Ascending aorta (tissue), 2 donors: Measurements from ENCODE around the gene ICE2. TPM values are rescaled to one million over a fixed set of nuclear protein-coding genes. Genes with fewer than 3 reads are reported as not detected.
"Not testable (repeated sequence)": the region's sequence is repeated elsewhere in the genome, so short reads cannot be mapped to it uniquely, and the experiment has no call there.

Source experiments
- DNase-seq, 2 donors: peaks; one replicate each; pipeline ENCODE4 v3.0.0-alpha.2; 2019; ENCODE audit warnings: low spot score in 2 of 2
- H3K27ac ChIP-seq, 2 donors: fragments of 200-600 bp; sonication (generic); one replicate each; pipeline ENCODE4 v1.5.1; 2016 to 2017; ENCODE audit warnings: mild to moderate bottlenecking in 1 of 2
- H3K27me3 ChIP-seq: fragments of 200-600 bp; sonication (generic); one replicate; pipeline ENCODE4 v1.5.1; 2017
- H3K36me3 ChIP-seq, 2 donors: fragments of 200-600 bp; sonication (generic); one replicate each; pipeline ENCODE4 v1.5.1; 2016
- H3K4me1 ChIP-seq, 2 donors: fragments of 200-600 bp; sonication (generic); one replicate each; pipeline ENCODE4 v1.5.1; 2016 to 2017; ENCODE audit warnings: mild to moderate bottlenecking in 1 of 2
- H3K4me3 ChIP-seq, 2 donors: fragments of 200-600 bp; sonication (generic); one replicate each; pipeline ENCODE4 v1.5.1; 2016 to 2017; ENCODE audit warnings: mild to moderate bottlenecking in 1 of 2
- H3K9me3 ChIP-seq, 2 donors: fragments of 200-600 bp; sonication (generic); one replicate each; pipeline ENCODE4 v1.5.1; 2016
- CTCF ChIP-seq, 3 experiments: fragments of 200-600 bp in 2 of 3; fragments of 450-650 bp in 1 of 3; sonication (generic) in 2 of 3; IDR thresholded peaks; one replicate each; pipeline ENCODE4 v1.5.1; 2016 to 2019; ENCODE audit warnings: antibody characterized with exemption in 3 of 3, mild to moderate bottlenecking in 1 of 3, moderate library complexity in 1 of 3
- intact Hi-C: fragments of 100-400 bp; cut with DNase I; formaldehyde crosslinking; loops from one replicate; pipeline ENCODE4 v1.15.1; 2023
- total RNA-seq: library from RNA; depleted of rRNA; stranded (reverse); fragments of >200 nt; gene quantifications from one replicate; pipeline ENCODE4 v1.1.0, GENCODE V29; 2016

The ICE2 gene
- total RNA-seq, 1 donor from 2014 or later, result 45.1 TPM

DNA sequence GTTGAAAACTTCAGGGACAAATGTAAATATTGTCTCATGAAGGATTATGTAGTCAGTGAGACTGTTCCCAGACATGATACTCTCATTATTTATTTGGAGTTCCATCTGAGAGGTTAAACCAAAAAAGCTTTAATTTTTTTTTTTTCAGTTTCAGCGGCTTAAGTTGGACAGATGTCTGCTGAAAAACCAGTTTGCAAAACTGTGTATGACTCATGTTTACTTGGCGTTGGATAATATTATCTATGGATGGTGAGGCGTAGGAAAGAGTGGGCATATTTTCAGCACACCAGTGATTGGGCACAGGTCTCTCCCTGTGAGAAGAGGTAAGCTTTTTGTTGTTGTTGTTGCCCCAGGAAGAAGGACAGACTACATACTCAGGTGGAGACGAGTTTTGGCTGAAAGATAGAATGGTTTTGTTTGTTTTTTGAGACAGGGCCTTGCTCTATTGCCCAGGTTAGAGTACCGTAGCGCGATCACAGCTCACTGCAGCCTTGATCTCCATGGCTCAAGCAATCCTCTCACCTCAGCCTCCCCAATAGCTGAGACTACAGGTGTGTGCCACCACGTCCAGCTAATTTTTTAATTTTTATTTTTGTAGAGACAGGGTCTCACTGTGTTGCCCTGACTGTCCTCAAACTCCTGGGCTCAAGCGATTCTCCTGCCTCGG is 64.8 kb downstream of the ICE2 start:
- peak overlapping the region; percentile 47 to 76 for H3K27ac ChIP-seq
- DNase-seq, result no peak
- no peaks in the 10 kb centered on the region for H3K9me3 ChIP-seq
- H3K36me3 ChIP-seq, result no peaks in the 10 kb centered on the region
- no peaks in the 10 kb centered on the region for H3K27me3 ChIP-seq
- H3K4me3 ChIP-seq, result no peak overlapping the region
- TF ChIP-seq CTCF (IDR thresholded peaks at IDR 0.05), result no peak
- intact Hi-C loops, result no loop called here
- peaks cover 0 to 12% of the 10 kb centered on the region in 2 donors for H3K4me1 ChIP-seq

- no peak for DNase-seq
- Histone ChIP-seq H3K27me3 (no peaks in the 10 kb centered on the region), H3K36me3 (no peaks in the 10 kb centered on the region), H3K27ac (peak overlapping the region; percentile 47 to 76), H3K4me1 (peaks cover 0 to 12% of the 10 kb centered on the region in 2 donors), H3K4me3 (no peak overlapping the region), H3K9me3 (no peaks in the 10 kb centered on the region)
- intact Hi-C loops, result no loop called here
- no peak for TF ChIP-seq CTCF (IDR thresholded peaks at IDR 0.05)
Observed at GRCh38 chr15:60413231-60413824, 65.6 kb downstream of the ICE2 start.

- H3K9me3 ChIP-seq, DNase-seq, H3K36me3 ChIP-seq, intact Hi-C loops, H3K27me3 ChIP-seq, H3K4me3 ChIP-seq: not testable (repeated sequence)
- H3K4me1 ChIP-seq, result peaks cover 0 to 13% of the 10 kb centered on the region in 2 donors
- H3K27ac ChIP-seq, result peak overlapping the region; percentile 47 to 76
Observed at GRCh38 chr15:60412807-60413206, 66.1 kb downstream of the ICE2 start.

DNA sequence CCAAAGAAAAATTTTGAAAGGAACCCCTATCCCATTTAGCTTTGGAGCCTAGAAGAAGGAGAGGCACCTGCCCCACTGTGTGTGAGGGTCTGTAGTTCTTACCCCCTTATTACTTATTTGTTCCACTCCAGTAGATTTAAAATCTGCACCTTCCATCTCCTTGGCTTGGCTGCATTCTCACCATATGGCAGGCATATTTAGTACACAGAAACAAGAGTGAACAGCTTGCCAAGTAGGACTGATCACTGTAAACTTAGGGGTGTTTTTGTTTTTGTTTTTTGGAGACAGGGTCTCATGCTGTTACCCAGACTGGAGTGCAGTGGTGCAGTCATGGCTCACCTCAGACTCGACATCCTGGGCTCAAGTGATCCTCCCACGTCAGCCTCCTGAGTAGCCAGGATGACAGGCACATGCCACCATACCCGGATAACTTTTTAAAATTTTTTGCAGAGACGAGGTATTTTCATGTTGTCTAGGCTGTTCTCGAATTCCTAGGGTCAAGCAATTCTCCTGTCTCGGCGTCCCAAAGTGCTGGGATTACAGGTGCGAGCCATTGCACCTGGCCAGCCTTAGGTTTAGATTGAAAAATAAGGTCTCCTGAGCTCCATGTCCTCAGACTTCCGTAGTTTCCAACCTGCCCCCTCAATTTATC is 67.0 kb downstream of the ICE2 start:
- Histone ChIP-seq H3K36me3 (no peaks in the 10 kb centered on the region), H3K9me3 (no peaks in the 10 kb centered on the region), H3K4me1 (peaks cover 0 to 19% of the 10 kb centered on the region in 2 donors), H3K27me3 (no peaks in the 10 kb centered on the region), H3K4me3 (no peak overlapping the region), H3K27ac (no peak overlapping the region)
- no peak for DNase-seq
- intact Hi-C loops, result no loop called here
- TF ChIP-seq CTCF (IDR thresholded peaks at IDR 0.05), result no peak

GRCh38 chr15:60410350-60410749 is 68.6 kb downstream of the ICE2 start:
- H3K9me3 ChIP-seq, H3K27ac ChIP-seq, intact Hi-C loops, H3K36me3 ChIP-seq, H3K4me3 ChIP-seq, H3K27me3 ChIP-seq, DNase-seq: not testable (repeated sequence)
- peaks cover 0 to 20% of the 10 kb centered on the region in 2 donors for H3K4me1 ChIP-seq

DNA sequence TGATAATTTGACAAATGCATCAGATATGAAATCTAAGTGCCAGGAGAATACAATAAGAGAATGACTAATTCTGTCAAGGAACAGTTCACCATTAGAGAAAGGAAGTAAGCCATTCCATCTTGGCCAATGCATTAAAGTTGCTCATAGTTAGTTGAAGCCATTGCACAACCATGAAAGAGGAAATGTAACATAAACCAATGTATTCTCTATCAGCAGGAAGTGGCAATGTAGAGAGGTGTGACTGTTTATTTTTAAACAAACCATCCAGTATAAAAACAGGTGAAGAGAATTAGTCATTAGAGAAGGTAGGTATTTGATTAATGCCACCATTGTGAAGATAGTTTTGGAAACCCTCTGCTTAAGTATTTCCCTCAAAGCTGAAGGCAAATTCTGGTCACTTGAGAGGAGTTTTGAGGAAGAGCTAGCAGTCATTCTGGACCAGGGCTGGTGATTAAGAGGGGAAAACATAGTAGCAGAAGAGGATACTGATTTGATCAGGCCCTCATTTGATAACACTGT is 70.4 kb downstream of the ICE2 start:
- no peak for TF ChIP-seq CTCF (IDR thresholded peaks at IDR 0.05)
- peak overlapping the region; percentile 12 to 47 for H3K27ac ChIP-seq

More for the DNA sequence above, 70.4 kb downstream of the ICE2 start:
- H3K9me3 ChIP-seq, result no peaks in the 10 kb centered on the region
- H3K4me3 ChIP-seq, result no peak overlapping the region
- no peaks in the 10 kb centered on the region for H3K27me3 ChIP-seq
- peaks cover 0 to 11% of the 10 kb centered on the region in 2 donors for H3K4me1 ChIP-seq
- H3K36me3 ChIP-seq, result no peaks in the 10 kb centered on the region
- DNase-seq, result no peak
- intact Hi-C loops, result no loop called here
